ENCODE measurements around the gene FAM50A.
"Not testable (repeated sequence)": the region's sequence is repeated elsewhere in the genome, so short reads cannot be mapped to it uniquely, and the experiment has no call there.

The FAM50A gene, protein sequence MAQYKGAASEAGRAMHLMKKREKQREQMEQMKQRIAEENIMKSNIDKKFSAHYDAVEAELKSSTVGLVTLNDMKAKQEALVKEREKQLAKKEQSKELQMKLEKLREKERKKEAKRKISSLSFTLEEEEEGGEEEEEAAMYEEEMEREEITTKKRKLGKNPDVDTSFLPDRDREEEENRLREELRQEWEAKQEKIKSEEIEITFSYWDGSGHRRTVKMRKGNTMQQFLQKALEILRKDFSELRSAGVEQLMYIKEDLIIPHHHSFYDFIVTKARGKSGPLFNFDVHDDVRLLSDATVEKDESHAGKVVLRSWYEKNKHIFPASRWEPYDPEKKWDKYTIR

GRCh38 chrX:154443992-154444754, at the start of gene FAM50A:
Gene FAM50A (plus strand): TSS chrX:154444141. CDS start chrX:154444236, 95 bp downstream.
- DNase-seq = peak; percentile 79

GRCh38 chrX:154396363-154396762, 47.6 kb upstream of the FAM50A start:
- not testable (repeated sequence) for DNase-seq

GRCh38 chrX:154396973-154397887, 46.7 kb upstream of the FAM50A start:
- peak; percentile 78 for DNase-seq

DNA sequence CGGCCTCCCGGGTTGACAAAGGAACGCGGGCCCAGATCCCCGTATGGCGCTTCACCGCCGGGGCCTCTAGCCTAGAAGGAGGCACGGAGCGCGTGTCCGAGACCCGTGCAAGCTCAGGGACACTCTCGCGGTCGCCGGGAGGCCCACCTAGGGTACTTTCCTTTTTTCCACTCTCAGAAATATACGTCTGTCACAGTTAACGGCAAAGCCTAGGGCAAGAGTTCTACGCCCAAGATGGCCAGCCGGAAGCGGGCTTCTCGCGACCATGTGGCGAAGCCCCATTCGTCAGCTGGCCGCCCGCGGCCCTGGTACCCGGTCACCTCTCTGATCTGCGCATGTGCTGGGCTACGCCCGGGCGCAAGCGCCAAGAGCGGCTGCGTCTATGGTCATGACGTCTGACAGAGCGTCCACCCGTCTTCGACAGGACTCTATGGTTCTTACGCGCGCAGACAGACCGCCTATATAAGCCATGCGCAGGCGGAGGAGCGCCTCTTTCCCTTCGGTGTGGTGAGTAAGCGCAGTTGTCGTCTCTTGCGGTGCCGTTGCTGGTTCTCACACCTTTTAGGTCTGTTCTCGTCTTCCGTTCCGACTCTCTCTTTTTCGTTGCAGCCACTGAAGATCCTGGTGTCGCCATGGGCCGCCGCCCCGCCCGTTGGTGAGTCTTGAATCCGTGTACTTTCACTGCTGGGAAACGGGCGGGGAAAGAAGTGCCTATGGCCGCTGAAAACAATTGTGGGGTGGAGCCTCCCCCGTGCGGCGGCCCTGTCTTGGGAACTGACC, 45.9 kb upstream of the FAM50A start, which contains the start of gene RPL10:
RPL10 (plus strand) TSS at position 490 of the 780 bp plus-strand sequence; CDS start at position 633, 143 bp downstream.
- DNase-seq = peak; percentile 95

GRCh38 chrX:154398668-154399526, 45.0 kb upstream of the FAM50A start:
- peak; percentile 86 for DNase-seq

GRCh38 chrX:154399527-154400368, 44.2 kb upstream of the FAM50A start:
- peak; percentile 31 for DNase-seq

DNA sequence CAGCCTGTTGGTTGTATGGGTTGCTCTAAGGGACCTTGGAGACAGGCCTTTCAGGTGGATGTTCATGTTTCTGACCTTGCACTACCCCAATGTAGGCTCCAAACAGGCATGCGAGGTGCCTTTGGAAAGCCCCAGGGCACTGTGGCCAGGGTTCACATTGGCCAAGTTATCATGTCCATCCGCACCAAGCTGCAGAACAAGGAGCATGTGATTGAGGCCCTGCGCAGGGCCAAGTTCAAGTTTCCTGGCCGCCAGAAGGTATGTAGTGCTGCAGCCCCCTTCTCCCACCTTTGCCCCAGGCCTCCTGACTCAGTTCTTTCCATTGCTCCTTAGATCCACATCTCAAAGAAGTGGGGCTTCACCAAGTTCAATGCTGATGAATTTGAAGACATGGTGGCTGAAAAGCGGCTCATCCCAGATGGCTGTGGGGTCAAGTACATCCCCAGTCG, 43.5 kb upstream of the FAM50A start:
- not testable (repeated sequence) for DNase-seq

DNA sequence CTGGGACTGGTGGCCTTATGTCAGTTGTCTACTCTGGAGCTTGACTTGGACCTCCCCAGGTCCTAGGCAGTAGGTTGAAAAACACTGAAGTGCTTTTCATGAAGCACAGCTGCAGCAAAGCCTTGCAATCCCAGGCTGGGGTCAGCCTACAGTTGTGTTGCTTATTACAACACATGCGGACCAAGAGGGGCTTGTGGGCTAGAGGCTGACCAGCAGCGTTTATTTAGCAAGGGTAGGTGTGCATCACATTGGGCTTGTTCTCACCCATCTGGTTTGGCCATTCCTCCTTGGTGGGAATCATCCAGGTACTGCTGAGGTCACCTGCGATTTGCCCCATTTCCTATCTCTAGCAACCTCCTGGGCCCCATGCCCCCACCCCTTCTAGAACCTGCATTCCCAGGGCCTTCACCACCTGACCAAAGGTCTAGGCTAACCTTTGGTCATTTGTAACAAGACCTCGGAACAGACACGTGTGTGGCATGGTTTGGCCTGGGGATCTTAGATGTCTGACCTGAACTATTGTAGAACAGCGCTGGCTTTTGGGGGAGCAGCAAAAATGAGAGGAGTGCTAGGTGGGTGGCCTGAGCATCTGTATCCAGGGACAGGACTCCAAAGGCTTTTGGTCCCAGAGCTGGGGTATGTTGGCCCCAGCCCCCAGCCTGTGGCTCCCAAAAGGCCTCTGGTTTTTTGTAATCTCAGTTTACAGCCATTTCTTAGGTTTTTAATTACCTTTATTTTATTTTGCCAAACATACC, 42.7 kb upstream of the FAM50A start:
- DNase-seq = peak; percentile 47

DNA sequence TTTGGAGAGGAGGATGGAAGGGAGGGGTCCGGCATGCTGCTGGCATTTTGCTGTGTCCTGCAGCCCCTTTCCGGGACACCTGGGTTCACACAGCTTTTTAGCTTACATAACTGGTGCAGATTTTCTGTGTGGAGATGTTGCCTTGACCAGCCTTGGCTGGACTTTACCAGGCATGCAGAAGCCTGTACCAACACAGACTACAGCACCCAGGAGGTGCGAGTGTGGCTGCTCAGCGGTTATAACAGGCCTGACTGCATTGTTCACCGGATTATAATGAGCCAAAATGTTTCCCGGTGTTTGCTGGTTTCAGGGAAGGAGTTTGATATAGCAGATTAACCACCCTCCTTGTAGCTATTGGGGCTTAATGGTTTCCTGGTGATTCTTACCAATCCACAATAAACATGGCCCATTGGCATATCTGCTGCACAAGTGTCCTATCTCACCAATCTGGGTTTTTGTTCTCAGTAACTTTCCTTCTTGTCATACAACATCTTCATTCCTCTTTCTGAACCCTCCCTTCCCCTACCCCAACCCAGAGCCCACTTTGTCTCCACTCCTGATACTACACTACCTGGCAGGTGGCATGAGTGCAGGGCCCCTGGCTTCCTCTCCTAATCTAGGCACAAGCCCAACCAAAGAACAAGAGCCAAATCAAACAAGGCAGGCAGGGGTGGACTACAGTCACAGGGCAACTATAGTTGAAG, 41.9 kb upstream of the FAM50A start:
- DNase-seq = peak; percentile 21

DNA sequence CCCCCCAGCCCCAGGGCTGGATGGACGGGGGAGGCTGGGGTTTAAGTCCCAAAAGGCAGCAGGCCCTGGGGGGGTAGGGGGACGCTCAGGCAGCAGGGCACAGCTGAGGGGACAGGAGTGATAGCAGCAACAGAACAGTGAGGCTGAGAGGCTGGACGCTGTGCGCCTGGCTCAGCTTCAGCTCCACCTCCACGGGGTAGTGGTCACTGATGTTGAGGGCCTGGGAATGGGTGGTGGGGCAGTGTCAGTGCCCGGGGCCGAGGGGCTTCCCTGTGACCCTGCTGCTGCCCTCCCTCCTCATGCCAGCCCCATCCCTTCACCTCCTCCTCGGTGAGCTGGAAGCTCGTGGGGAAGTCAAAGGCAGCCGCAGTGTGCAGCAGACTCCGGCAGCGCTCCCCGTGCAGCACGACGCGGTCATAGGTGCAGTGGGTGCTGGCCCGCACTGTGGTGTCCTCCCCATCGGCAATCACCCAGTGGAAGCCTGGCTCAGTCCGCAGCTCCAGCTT, 41.3 kb upstream of the FAM50A start:
- no peak for DNase-seq

- no peak for DNase-seq
Measured at GRCh38 chrX:154403192-154403591, 40.7 kb upstream of the FAM50A start.

GRCh38 chrX:154403858-154404257, 40.1 kb upstream of the FAM50A start:
- DNase-seq = no peak

DNA sequence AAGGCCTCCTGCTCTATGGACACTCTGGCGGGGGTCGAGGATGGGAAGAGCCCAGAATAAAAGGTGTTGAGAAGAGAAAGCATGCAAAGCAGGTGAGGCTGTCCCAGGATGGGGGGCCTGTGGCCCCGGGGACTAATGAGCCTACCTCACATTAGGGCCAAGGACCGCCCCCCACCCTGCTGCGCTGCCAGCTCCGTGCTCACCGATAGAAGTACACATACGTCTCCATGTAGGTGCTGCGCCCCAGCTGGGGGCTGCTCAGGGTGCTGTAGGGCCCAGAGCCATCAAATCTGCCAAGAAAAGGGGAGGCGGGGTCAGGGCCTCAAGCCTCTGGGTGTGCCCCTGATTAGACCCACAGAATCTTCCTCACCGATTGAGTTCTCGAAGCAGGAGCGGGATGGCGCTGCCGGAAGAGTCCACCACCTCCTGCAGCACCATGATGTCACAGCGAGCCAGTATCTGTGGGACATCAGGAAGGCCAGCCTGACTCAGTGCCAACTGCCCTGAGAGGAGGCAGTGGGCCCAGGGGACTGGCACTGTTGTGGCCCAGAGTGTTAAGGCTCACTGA, 39.2 kb upstream of the FAM50A start:
- DNase-seq = no peak

GRCh38 chrX:154408659-154409221, 35.2 kb upstream of the FAM50A start:
- no peak for DNase-seq

DNA sequence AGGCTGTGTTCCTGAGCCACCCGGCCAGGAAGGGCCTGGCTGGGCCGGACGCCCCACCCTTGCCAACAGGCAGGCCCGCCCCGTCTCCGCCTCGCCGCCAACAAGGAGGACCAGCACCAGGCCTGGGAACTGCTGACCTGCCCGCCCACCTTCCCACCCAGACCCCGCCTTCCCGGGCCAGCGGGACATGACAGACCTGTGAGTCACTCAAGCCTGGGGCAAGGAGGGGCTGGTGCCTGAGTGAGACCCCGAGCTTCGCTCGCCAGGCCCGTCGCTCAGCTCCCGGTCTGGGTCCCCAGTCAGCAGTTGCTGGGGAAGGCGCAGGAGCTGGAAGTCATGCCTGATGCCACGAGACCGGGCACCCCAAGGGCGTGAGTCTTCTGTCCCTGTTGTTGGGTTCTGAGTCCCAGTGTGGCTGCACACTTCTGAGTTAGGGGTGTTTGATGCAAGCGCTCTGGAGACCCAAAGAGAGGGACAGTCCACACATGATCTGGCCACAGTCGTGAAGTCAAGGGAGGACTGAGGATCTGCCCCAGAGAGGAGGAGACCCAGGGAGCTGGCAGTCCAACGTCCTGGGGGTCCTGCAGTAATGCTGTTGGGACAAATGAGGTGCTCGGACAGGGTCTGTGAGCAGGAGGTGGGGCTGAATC, 34.6 kb upstream of the FAM50A start, which contains the start of gene DNASE1L1:
DNASE1L1 (minus strand) TSS at position 33 of the 650 bp plus-strand sequence. CDS start 3,686 bp downstream, outside the sequence.
- peak; percentile 53 for DNase-seq

DNA sequence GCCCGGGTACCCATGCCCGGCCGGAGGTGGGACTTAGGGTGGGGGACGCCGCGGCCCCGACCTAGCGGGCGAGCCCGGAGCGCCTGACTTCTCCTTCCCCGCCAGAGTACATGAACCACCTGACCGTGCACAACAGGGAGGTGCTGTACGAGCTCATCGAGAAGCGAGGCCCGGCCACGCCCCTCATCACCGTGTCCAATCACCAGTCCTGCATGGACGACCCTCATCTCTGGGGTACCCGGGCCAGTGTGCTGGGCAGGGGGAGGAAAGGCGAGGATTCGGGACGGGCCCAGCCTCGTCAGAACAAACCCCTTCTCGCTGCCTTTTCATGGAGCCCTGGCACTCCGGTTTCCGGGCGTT, 32.0 kb upstream of the FAM50A start:
- peak; percentile 74 for DNase-seq

GRCh38 chrX:154412468-154412867, 31.5 kb upstream of the FAM50A start:
- DNase-seq = peak; percentile 61

Data from activated CD4-positive, alpha-beta T cell treated with anti-CD3 and anti-CD28 coated beads, Interleukin-2, Interleukin-6, amounts not matched to agents 100 ng/mL and 50 ng/mL, durations not matched to agents 16 hours and 8 hours (primary cell).